Astrocyte (in vitro differentiated cells and primary cell): Measurements from ENCODE around the gene HMOX1. TPM values are rescaled to one million over a fixed set of nuclear protein-coding genes. Genes with fewer than 3 reads are reported as not detected.
A peak's percentile ranks its signal among the peaks of the same experiment; 100 is the strongest.

Experiments used
- DNase-seq: peaks from one replicate; pipeline ENCODE4 v3.0.0-alpha.2; 2010; ENCODE audit warnings: low read depth
- FAIRE-seq: peaks from 2 replicates; lab custom pipeline; 2011; peaks lifted over from hg19 to GRCh38; lab: Jason Lieb, UNC
- H2AFZ ChIP-seq: 2 replicates; pipeline ENCODE4 v1.6.0; 2012; ENCODE audit warnings: low read depth, low read length, inconsistent platforms
- H3K27ac ChIP-seq: 2 replicates; pipeline ENCODE4 v1.5.1; 2011; ENCODE audit warnings: low read depth, low read length, inconsistent platforms
- H3K27me3 ChIP-seq: 2 replicates; pipeline ENCODE4 v1.6.0; 2011; ENCODE audit warnings: low read length, inconsistent platforms; ENCODE audit not compliant: insufficient read depth
- H3K36me3 ChIP-seq: 2 replicates; pipeline ENCODE4 v1.5.1; 2011; ENCODE audit warnings: low read length, inconsistent platforms; ENCODE audit not compliant: insufficient read depth
- H3K4me1 ChIP-seq: 2 replicates; pipeline ENCODE4 v1.5.1; 2011; ENCODE audit warnings: low read length, inconsistent platforms; ENCODE audit not compliant: insufficient read depth
- H3K4me2 ChIP-seq: 2 replicates; pipeline ENCODE4 v1.6.0; 2012; ENCODE audit warnings: low read length, inconsistent platforms
- H3K4me3 ChIP-seq: 2 replicates; pipeline ENCODE4 v1.5.1; 2011; ENCODE audit warnings: low read depth, mild to moderate bottlenecking, low read length, inconsistent platforms; ENCODE audit not compliant: insufficient read depth
- H3K79me2 ChIP-seq: 2 replicates; pipeline ENCODE4 v1.6.0; 2012; ENCODE audit warnings: mild to moderate bottlenecking, low read length, inconsistent platforms; ENCODE audit not compliant: insufficient read depth
- H3K9ac ChIP-seq: 2 replicates; pipeline ENCODE4 v1.6.0; 2012; ENCODE audit warnings: mild to moderate bottlenecking, low read length, inconsistent platforms
- H3K9me3 ChIP-seq: 2 replicates; pipeline ENCODE4 v1.5.1; 2012; ENCODE audit warnings: low read depth, mild to moderate bottlenecking, low read length, inconsistent platforms; ENCODE audit not compliant: insufficient read depth
- H4K20me1 ChIP-seq: 2 replicates; pipeline ENCODE4 v1.6.0; 2012; ENCODE audit warnings: low read length, inconsistent platforms; ENCODE audit not compliant: insufficient read depth
- H3K27ac Mint-ChIP-seq: one replicate; pipeline ENCODE4 v1.8.0; 2021; ENCODE audit warnings: mild to moderate bottlenecking, mixed read lengths; ENCODE audit not compliant: unreplicated experiment
- H3K27me3 Mint-ChIP-seq: one replicate; pipeline ENCODE4 v1.8.0; 2021; ENCODE audit warnings: low read depth, mixed read lengths; ENCODE audit not compliant: unreplicated experiment
- H3K36me3 Mint-ChIP-seq: one replicate; pipeline ENCODE4 v1.8.0; 2021; ENCODE audit warnings: low read depth, mixed read lengths; ENCODE audit not compliant: unreplicated experiment
- H3K4me1 Mint-ChIP-seq: one replicate; pipeline ENCODE4 v1.8.0; 2021; ENCODE audit warnings: low read depth, mixed read lengths; ENCODE audit not compliant: unreplicated experiment
- H3K4me3 Mint-ChIP-seq: one replicate; pipeline ENCODE4 v1.8.0; 2021; ENCODE audit warnings: mild to moderate bottlenecking, moderate library complexity, mixed read lengths; ENCODE audit not compliant: unreplicated experiment
- H3K9me3 Mint-ChIP-seq: one replicate; pipeline ENCODE4 v1.8.0; 2021; ENCODE audit warnings: mild to moderate bottlenecking, mixed read lengths; ENCODE audit not compliant: unreplicated experiment
- CTCF ChIP-seq: IDR thresholded peaks from 2 replicates; pipeline ENCODE4 v1.5.1; 2011; ENCODE audit warnings: low read depth, mild to moderate bottlenecking, inconsistent platforms, low read length, moderate library complexity; ENCODE audit not compliant: insufficient read depth
- EZH2 ChIP-seq: IDR thresholded peaks from 2 replicates; pipeline ENCODE4 v1.6.1; 2012; ENCODE audit warnings: mild to moderate bottlenecking, low read length, inconsistent platforms; ENCODE audit not compliant: insufficient read depth
- total RNA-seq: library from RNA; stranded (reverse); gene quantifications from 2 replicates; pipeline ENCODE4 v1.2.1, GENCODE V29; 2021

HMOX1 gene
- total RNA-seq, 1 donor from 2014 or later: 17.0 TPM

DNA sequence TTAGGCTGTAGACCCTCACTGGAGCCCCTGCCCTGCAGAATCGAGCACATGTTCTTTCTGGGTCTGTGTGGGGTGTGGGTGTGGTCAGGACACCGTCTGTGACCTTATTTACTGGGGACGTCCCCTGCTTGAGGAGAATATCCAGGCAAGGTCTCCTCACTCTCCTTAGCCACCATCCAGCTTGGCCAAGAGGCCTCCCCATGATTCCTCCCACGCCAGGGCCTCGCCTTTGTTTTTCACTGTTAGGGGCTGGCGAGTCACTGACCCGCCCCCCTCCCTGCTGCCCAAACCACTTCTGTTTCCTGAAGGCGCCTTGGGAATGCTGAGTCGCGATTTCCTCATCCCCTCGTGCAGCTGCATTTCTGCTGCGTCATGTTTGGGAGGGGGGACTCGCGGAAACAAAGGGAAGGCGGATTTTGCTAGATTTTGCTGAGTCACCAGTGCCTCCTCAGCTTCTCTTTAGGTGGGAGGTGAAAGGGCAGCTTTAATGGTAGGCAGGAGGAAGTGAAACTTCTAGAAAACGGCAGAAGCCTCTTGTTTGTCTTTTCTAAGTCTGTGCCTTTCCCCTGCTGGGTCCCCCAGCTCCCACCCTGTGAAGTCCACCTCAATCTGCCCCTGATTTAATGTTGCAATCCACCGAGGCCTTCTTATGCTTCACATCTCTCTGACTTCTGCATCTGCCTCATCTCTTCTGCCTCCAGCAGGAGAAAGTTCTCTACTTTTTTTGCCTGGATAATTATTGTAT lies 4.0 kb upstream of the HMOX1 start:
- Histone ChIP-seq H2AFZ (peak overlapping the region; percentile 63), H4K20me1 (no peaks in the 10 kb centered on the region)

DNA sequence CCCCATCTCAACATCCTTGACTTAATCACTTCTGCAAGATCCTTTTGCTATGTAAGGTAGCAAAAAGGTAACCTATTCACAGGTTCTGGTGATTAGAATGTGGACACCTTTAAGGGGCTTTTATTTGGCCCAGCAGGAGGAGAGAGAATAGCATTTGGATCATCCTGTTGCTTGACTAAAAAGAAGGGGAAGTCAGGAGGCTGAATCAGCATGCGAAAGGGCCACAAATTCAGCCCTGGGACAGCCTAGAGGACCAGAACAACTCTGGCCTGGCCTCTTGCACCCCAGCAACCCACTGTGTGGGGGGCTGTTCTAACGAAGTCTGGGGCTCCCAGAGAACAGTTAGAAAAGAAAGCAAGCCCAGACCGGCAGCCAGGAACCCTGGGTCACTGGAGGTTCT lies 3.2 kb upstream of the HMOX1 start:
- peak overlapping the region; percentile 82 for H3K27ac Mint-ChIP-seq
- no peak overlapping the region for H3K4me2 ChIP-seq
- no peaks in the 10 kb centered on the region for H3K9me3 ChIP-seq
- H4K20me1 ChIP-seq: no peaks in the 10 kb centered on the region
- no peak overlapping the region for H3K27ac ChIP-seq
- H3K4me3 Mint-ChIP-seq: no peak overlapping the region
- H3K4me1 Mint-ChIP-seq: peaks cover 24% of the 10 kb centered on the region
- no peaks in the 10 kb centered on the region for H3K9me3 Mint-ChIP-seq
- TF ChIP-seq CTCF (no peak), EZH2 (no peak)
- H3K9ac ChIP-seq: no peak overlapping the region
- FAIRE-seq: no peak
- H3K4me1 ChIP-seq: peaks cover 28% of the 10 kb centered on the region
- H3K36me3 Mint-ChIP-seq: no peaks in the 10 kb centered on the region
- no peak overlapping the region for H3K4me3 ChIP-seq
- H3K36me3 ChIP-seq: no peaks in the 10 kb centered on the region
- H2AFZ ChIP-seq: no peak overlapping the region
- H3K79me2 ChIP-seq: no peaks in the 10 kb centered on the region
- no peaks in the 10 kb centered on the region for H3K27me3 Mint-ChIP-seq
- DNase-seq: no peak
- H3K27me3 ChIP-seq: no peaks in the 10 kb centered on the region

More for the DNA sequence above, 4.0 kb upstream of the HMOX1 start:
- H3K9me3 Mint-ChIP-seq: no peaks in the 10 kb centered on the region
- H3K36me3 Mint-ChIP-seq: no peaks in the 10 kb centered on the region
- H3K27ac Mint-ChIP-seq: peak overlapping the region; percentile 82
- FAIRE-seq (peak; percentile 49), DNase-seq (peak; percentile 96)
- Histone ChIP-seq H3K4me1 (peaks cover 31% of the 10 kb centered on the region), H3K4me3 (peak overlapping the region; percentile 30), H3K27me3 (no peaks in the 10 kb centered on the region), H3K9me3 (no peaks in the 10 kb centered on the region), H3K27ac (peak overlapping the region; percentile 78), H3K79me2 (no peaks in the 10 kb centered on the region), H3K4me2 (peak overlapping the region; percentile 72), H3K36me3 (no peaks in the 10 kb centered on the region), H3K9ac (peak overlapping the region; percentile 67)
- H3K27me3 Mint-ChIP-seq: no peaks in the 10 kb centered on the region
- H3K4me1 Mint-ChIP-seq: peaks cover 24% of the 10 kb centered on the region
- no peak for TF ChIP-seq EZH2
- TF ChIP-seq CTCF: no peak
- H3K4me3 Mint-ChIP-seq: no peak overlapping the region

DNA sequence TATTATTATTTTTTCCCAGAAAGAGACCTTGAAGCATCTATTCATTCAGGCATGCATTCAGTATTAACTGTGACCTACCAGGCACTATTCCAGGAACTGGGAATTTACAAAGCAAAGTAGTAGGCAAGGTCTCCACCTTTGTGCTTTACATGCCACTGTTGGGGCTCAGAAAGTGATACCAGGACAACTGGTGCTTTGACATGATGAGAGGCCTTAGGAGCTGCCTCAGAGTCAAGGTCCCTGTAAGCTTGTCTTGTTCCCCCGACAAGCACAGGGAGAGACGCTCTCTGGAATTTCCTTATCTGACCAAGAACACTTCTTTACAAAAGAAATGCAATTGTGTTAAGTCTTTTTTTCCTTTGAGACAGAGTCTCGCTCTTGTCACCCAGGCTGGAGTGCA lies 2.3 kb upstream of the HMOX1 start:
- no peaks in the 10 kb centered on the region for H3K9me3 Mint-ChIP-seq
- H3K4me3 ChIP-seq: no peak overlapping the region
- no peaks in the 10 kb centered on the region for H3K27me3 Mint-ChIP-seq
- H2AFZ ChIP-seq: no peak overlapping the region
- DNase-seq (no peak), FAIRE-seq (no peak)
- TF ChIP-seq EZH2 (no peak), CTCF (no peak)
- H3K27ac ChIP-seq: no peak overlapping the region
- H3K27ac Mint-ChIP-seq: no peak overlapping the region
- peaks cover 6% of the 10 kb centered on the region for H3K36me3 Mint-ChIP-seq
- no peak overlapping the region for H3K4me2 ChIP-seq
- H3K36me3 ChIP-seq: no peaks in the 10 kb centered on the region
- no peak overlapping the region for H3K9ac ChIP-seq
- H3K4me3 Mint-ChIP-seq: no peak overlapping the region
- peaks cover 24% of the 10 kb centered on the region for H3K4me1 Mint-ChIP-seq
- peaks cover 28% of the 10 kb centered on the region for H3K4me1 ChIP-seq
- H3K9me3 ChIP-seq: no peaks in the 10 kb centered on the region
- no peaks in the 10 kb centered on the region for H3K79me2 ChIP-seq
- no peaks in the 10 kb centered on the region for H4K20me1 ChIP-seq
- no peaks in the 10 kb centered on the region for H3K27me3 ChIP-seq
